ENCODE results near the gene LRRC40.

DNA sequence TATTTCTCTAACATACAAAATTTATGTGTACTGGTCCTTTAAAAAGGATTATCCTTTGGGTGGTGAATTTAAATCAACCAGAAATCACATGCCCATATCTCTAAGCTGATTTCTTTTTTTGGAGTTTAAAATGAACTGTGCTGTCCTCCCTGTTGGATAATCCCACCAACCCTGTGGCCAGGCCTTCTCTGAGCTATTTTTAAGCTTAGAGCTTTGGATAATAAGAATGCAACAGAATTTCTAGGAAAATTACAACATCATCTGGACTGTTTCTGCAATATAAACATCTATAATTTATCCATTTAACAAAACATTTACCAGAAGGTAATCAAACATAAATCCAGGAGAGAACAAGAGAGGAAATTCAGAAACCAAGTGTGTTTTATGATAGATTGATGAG lies 88.3 kb downstream of the LRRC40 start:
- TF ChIP-seq POLR2A (IDR thresholded peaks at IDR 0.05) = no peak
- TF ChIP-seq CTCF (IDR thresholded peaks at IDR 0.05) = no peak

Measured in testis (tissue), 2 donors.